GM12874 (cell line): ENCODE results near the gene PDE4D.

Experiments used
- TF ChIP-seq, protein P1 (sequence below): IDR thresholded peaks from 2 replicates; pipeline ENCODE4 v1.5.1; 2011; ENCODE audit warnings: low read depth, mild to moderate bottlenecking, control low read depth, low read length, moderate library complexity; ENCODE audit not compliant: insufficient read depth

PDE4D gene

GRCh38 chr5:59724482-59725391 lies 168.8 kb downstream of the PDE4D start:
- TF ChIP-seq, protein P1, sequence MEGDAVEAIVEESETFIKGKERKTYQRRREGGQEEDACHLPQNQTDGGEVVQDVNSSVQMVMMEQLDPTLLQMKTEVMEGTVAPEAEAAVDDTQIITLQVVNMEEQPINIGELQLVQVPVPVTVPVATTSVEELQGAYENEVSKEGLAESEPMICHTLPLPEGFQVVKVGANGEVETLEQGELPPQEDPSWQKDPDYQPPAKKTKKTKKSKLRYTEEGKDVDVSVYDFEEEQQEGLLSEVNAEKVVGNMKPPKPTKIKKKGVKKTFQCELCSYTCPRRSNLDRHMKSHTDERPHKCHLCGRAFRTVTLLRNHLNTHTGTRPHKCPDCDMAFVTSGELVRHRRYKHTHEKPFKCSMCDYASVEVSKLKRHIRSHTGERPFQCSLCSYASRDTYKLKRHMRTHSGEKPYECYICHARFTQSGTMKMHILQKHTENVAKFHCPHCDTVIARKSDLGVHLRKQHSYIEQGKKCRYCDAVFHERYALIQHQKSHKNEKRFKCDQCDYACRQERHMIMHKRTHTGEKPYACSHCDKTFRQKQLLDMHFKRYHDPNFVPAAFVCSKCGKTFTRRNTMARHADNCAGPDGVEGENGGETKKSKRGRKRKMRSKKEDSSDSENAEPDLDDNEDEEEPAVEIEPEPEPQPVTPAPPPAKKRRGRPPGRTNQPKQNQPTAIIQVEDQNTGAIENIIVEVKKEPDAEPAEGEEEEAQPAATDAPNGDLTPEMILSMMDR, result peak; percentile 65; the same call in 1 of the 2 replicates

DNA sequence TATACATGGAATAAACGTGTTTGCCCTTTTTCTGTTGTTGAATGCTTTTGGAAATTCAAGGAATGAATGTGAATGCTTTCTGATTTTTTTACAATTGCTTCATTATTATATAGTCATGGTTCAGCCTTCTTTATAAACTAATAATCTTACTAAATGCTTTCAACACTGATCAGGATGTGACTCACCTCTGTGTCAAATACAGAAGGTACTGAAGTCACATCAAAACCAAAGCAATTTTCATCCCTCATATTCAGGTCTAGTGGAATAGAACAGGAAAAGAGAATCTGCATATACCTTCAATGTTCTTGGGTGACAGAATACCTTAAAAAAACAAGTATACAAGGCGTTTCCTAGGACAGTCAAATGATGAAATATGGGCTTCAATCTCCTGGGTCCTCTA lies 170.7 kb downstream of the PDE4D start:
- TF ChIP-seq, protein P1, result no peak

DNA sequence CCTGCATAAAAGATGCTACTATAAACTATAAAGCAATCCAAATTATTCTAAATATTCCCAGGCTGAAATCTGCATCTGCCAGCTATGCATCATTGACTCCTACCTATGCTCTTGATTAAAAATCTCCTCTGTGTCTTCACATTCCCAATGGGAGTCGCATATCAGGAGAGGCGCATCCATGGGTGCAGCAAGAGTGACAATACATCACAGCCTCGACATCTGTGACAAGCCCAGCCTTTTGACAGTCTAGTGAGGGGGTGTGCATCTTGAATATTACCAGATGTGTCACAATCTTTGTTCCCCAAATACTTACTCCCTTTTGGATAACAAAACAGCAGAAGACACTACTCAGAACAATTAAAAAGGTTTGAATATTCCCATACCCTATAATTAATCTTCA lies 171.8 kb downstream of the PDE4D start:
- TF ChIP-seq, protein P1, result no peak

- TF ChIP-seq, protein P1, result no peak
Observed at GRCh38 chr5:59720063-59720462, 173.5 kb downstream of the PDE4D start.

DNA sequence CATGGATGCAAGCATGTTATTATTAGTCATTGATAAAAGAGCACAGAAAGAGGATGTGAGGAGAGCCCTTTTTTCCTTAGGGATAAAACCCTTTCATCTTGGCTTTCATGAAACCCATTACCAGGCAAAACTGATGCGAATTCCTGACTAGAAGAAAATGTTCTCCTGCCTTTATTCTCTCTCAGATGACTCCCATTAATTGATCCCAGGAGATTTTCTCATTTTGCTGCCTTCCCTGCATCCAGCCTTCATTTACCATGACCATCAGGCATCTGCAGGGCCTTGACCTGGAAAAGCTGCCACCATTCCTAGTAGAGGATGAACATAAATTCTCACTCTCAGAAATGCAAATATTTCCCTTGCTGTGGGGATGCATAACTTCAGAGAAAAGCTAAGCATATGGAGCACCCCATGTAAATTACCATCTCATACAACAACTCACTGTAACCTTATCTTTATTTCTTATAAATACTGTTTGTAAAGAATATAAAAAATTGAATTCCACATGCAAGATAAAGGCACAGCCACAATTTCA lies 176.5 kb downstream of the PDE4D start:
- TF ChIP-seq, protein P1, result no peak

- TF ChIP-seq, protein P1, result no peak
Observed at GRCh38 chr5:59716029-59716428, 177.5 kb downstream of the PDE4D start.

DNA sequence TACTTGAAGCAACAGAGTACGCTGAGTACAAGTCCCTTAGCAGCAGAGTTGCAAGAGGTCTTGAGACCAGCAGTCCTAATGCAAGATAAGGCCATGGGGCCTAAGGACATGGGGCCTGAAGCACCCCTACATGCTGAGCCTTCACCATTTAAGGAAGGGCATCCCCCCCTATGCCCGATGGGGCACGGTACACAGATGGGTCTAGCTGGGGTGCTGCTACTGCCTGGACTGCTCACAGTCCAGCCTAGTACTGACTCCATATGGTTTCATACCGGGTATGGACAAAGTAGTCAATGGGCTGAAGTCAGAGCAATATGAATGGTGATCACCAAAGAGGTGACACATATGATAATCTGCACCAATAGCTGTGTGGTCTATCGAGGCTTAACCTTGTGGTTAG lies 178.3 kb downstream of the PDE4D start:
- TF ChIP-seq, protein P1, result no peak
